C4-2B (cell line): Measurements from ENCODE around the gene RO60.

Source experiments
- ZFX ChIP-seq: fragments of 450-650 bp; IDR thresholded peaks from 2 replicates; pipeline ENCODE4 v1.6.1; 2017
- TF ChIP-seq, protein P1 (sequence below): fragments of 450-650 bp; conservative IDR thresholded peaks from 2 replicates; pipeline ENCODE4 v1.5.1; 2017; ENCODE audit warnings: mild to moderate bottlenecking

DNA sequence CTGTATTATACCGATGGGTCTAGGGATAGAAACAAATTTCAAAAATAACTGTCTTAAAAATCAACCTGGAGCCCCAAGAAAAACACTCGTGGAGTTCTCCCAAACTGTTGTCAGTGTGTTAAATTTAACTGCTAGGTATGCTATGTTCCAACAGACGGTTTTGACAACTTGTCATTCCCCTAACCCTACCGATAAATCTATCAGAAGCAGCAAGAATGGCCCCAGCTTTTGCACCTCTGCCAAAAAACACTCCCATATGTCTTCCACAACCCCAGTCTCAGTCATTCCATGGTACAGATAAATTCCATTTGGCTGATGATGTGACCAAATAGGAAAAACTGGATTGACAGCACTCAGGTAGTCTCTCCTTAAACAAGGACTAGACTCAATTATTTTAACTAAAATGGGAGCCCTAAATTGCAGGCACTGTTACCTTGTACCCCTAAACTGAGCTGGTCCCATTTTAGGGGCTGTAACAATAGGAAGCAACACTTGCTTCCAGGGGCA is 5.2 kb upstream of the RO60 start:
- TF ChIP-seq, protein P1, sequence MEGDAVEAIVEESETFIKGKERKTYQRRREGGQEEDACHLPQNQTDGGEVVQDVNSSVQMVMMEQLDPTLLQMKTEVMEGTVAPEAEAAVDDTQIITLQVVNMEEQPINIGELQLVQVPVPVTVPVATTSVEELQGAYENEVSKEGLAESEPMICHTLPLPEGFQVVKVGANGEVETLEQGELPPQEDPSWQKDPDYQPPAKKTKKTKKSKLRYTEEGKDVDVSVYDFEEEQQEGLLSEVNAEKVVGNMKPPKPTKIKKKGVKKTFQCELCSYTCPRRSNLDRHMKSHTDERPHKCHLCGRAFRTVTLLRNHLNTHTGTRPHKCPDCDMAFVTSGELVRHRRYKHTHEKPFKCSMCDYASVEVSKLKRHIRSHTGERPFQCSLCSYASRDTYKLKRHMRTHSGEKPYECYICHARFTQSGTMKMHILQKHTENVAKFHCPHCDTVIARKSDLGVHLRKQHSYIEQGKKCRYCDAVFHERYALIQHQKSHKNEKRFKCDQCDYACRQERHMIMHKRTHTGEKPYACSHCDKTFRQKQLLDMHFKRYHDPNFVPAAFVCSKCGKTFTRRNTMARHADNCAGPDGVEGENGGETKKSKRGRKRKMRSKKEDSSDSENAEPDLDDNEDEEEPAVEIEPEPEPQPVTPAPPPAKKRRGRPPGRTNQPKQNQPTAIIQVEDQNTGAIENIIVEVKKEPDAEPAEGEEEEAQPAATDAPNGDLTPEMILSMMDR = no peak
- TF ChIP-seq ZFX = no peak
